DND-41 (cell line): ENCODE results near the gene ATG5.
"Not testable (repeated sequence)": the region's sequence is repeated elsewhere in the genome, so short reads cannot be mapped to it uniquely, and the experiment has no call there.

ENCODE experiments used
- EZH2 ChIP-seq: IDR thresholded peaks from 3 replicates; pipeline ENCODE4 v1.6.1; 2012; ENCODE audit warnings: borderline replicate concordance, low read depth, mild to moderate bottlenecking, moderate library complexity, low read length, inconsistent platforms; ENCODE audit not compliant: severe bottlenecking
- TF ChIP-seq, protein P1 (sequence below): IDR thresholded peaks from 2 replicates; pipeline ENCODE4 v1.5.1; 2012; ENCODE audit warnings: borderline replicate concordance, low read length, moderate library complexity, mild to moderate bottlenecking; ENCODE audit not compliant: poor library complexity, severe bottlenecking; ENCODE audit errors: extremely low read depth

DNA sequence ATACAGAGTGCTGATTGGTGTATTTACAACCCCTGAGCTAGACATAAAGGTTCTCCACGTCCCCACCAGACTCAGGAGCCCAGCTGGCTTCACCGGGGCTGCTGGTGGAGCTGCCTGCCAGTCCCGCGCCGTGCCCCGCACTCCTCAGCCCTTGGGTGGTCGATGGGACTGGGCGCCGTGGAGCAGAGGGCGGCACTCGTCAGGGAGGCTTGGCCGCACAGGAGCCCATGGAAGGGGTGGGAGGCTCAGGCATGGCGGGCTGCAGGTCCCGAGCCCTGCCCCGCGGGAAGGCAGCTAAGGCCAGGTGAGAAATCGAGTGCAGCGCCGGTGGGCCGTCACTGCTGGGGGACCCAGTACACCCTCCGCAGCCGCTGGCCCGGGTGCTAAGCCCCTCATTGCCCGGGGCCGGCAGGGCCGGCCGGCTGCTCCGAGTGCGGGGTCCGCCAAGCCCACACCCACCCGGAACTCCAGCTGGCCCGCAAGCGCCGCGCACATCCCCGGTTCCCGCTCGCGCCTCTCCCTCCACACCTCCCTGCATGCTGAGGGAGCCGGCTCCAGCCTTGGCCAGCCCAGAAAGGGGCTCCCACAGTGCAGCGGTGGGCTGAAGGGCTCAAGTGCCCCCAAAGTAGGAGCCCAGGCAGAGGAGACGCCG, 56.2 kb downstream of the ATG5 start:
- TF ChIP-seq, protein P1, sequence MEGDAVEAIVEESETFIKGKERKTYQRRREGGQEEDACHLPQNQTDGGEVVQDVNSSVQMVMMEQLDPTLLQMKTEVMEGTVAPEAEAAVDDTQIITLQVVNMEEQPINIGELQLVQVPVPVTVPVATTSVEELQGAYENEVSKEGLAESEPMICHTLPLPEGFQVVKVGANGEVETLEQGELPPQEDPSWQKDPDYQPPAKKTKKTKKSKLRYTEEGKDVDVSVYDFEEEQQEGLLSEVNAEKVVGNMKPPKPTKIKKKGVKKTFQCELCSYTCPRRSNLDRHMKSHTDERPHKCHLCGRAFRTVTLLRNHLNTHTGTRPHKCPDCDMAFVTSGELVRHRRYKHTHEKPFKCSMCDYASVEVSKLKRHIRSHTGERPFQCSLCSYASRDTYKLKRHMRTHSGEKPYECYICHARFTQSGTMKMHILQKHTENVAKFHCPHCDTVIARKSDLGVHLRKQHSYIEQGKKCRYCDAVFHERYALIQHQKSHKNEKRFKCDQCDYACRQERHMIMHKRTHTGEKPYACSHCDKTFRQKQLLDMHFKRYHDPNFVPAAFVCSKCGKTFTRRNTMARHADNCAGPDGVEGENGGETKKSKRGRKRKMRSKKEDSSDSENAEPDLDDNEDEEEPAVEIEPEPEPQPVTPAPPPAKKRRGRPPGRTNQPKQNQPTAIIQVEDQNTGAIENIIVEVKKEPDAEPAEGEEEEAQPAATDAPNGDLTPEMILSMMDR = not testable (repeated sequence)
- not testable (repeated sequence) for TF ChIP-seq EZH2
